ENCODE data around the gene MATCAP1.

Gene MATCAP1

GRCh38 chr16:67170949-67171649, 12.7 kb downstream of the MATCAP1 start:
- DNase-seq (ENCODE audit: low read depth) = no peak

DNA sequence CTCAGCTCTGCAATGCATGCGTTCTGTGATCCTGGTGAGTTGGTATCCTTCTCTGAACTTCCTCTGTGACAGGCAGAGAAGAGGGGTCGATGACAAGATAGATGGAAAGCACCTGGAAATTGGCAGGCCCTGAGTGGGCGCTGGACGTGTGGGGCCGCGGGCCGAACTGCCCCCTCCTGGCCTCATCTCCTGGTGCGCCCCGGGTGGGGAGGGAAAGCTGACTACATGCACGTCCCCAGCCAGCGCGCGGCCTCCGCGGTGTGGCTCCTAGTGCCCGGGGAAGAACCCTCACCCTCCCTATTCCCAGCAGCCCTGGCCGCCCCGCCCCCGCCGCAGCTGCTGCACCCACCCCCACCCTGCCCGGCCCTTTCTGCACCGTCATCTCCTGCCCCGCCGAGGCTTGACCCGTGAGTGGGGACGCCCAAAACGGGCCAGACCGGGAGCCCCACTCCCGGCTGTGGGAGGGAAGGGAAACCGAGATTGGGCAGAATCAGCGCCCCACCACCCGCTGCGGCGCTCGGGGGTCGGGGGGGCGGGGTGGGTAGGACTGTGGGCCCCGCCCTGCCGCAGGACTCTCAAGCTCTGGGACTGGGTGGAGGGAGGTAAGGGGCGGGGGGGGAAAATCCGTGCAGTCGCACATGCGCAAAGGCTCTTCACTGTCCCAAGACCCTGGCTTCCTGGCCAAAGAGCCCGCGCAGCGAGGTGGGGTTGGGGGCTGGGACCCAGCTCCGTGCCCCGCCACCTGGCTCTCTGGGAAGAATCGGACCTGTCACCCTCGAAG, 13.4 kb downstream of the MATCAP1 start, which contains the start of gene NOL3:
NOL3 (plus strand) TSS at position 371 of the 781 bp plus-strand sequence.
- no peak for DNase-seq (ENCODE audit: low read depth)

- no peak for DNase-seq (ENCODE audit: low read depth)
These were observed 14.1 kb downstream of the MATCAP1 start for GRCh38 chr16:67169642-67170167.

GRCh38 chr16:67169011-67169451, 14.7 kb downstream of the MATCAP1 start:
- DNase-seq (ENCODE audit: low read depth) = no peak

DNA sequence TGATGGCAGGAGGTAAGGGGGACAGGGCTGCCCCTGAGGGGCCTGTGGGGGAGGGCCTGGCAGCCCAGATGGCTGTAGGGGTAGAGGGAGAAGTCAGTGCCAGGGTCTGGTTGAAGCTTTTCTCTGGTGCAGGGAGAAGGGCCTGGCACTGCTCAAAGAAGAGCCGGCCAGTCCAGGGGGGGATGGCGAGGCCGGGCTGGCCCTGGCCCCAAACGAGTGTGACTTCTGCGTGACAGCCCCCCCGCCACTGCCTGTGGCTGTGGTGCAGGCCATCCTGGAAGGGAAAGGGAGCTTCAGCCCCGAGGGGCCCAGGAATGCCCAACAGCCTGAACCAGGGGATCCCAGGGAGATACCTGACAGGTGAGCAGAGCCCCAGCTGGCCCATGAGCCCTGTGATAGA, 16.2 kb downstream of the MATCAP1 start:
- DNase-seq (ENCODE audit: low read depth) = no peak

DNA sequence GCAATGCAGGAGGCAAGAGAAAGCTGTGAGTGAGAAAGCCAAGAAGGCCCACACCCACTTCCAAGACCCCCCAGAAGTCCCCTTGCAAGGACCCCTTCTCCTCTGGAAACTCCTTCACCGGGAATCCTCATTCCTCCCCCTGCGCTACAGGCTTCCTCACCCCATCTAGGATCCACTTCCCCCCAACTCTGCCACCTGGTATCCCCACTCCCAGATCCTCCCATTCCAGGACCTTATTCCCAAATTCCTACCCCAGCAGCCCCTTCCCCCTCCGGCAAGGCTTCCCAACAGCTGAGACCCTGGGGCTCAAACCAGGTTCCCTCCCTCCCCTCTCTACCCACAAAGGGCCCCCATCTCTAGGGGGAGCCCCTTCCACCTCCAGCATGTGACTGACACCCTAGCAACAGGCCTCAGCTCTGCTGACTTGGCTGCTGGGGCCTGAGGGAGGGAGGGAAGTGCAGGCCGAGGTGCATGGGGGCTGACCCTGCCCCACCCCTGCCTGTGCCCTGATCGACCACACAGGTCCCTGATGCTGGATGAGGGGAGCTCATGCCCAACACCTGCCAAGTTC, 17.1 kb downstream of the MATCAP1 start:
- no peak for DNase-seq (ENCODE audit: low read depth)

GRCh38 chr16:67166110-67166547, 17.6 kb downstream of the MATCAP1 start:
- DNase-seq (ENCODE audit: low read depth) = no peak

DNA sequence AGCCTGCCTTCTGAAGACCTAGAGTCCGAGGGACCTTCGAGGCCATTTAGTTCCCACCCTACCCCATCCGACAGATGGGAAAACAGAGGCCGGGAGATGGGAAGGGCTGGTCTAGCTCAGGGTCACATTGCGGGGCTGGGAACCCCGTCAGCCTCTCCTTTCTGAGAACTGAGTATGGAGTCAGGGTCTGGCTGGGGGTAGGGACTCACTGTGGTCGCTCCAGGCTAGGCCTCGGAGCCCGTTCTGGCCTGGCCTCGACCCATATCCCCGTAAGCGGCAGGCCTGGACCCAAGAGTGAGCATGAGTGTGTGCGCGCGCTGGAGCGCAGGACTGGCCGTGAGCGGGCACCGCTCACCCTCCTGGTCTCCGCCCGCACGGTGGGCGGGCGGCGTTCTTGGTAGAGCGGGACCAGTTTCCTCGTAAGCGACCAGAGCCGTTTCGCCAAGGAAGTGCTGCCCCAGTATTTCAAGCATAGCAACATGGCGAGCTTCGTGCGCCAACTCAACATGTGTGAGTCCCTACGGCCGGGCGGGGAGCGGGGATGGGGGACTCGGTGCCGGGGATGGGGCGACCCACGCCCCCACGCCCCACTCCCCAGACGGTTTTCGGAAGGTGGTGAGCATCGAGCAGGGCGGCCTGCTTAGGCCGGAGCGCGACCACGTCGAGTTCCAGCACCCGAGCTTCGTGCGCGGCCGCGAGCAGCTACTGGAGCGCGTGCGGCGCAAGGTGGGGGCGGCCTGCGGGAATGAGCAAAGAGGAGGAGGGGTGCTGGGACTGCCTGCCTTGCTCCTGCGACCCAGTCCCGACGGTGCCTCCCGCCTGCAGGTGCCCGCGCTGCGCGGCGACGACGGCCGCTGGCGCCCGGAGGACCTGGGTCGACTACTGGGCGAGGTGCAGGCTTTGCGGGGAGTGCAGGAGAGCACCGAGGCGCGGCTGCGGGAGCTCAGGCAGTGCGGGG, 18.4 kb downstream of the MATCAP1 start:
- no peak for DNase-seq (ENCODE audit: low read depth)

DNA sequence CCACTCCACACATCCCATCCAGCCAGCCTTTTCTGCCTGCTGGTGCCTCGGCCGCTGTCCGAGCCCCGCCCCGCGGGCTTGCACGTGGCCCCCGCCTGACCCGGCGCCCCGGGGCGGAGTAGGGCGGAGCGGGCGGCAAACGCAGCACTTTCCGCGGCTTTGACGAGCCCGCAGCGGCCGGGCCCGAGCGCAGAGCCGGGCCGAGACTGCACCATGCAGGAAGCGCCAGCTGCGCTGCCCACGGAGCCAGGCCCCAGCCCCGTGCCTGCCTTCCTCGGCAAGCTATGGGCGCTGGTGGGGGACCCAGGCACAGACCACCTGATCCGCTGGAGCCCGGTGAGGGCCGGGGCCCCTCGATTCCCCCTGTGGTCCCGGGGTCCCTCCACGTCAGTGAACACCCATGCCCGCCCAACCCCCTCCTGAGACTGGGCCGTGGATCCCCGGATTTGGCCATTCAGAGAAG, 19.1 kb downstream of the MATCAP1 start, which contains the start of gene HSF4:
HSF4 (plus strand) TSS at position 147 of the 463 bp plus-strand sequence; CDS start at position 214, 67 bp downstream.
- DNase-seq (ENCODE audit: low read depth) = no peak

- DNase-seq (ENCODE audit: low read depth) = no peak
These were observed 19.7 kb downstream of the MATCAP1 start for GRCh38 chr16:67163999-67164558.

GRCh38 chr16:67163164-67163998, 20.4 kb downstream of the MATCAP1 start:
- no peak for DNase-seq (ENCODE audit: low read depth)

- no peak for DNase-seq (ENCODE audit: low read depth)
These were observed 21.1 kb downstream of the MATCAP1 start for GRCh38 chr16:67162506-67163163.

- DNase-seq (ENCODE audit: low read depth) = no peak
These were observed 22.1 kb downstream of the MATCAP1 start for GRCh38 chr16:67161595-67162058.

DNA sequence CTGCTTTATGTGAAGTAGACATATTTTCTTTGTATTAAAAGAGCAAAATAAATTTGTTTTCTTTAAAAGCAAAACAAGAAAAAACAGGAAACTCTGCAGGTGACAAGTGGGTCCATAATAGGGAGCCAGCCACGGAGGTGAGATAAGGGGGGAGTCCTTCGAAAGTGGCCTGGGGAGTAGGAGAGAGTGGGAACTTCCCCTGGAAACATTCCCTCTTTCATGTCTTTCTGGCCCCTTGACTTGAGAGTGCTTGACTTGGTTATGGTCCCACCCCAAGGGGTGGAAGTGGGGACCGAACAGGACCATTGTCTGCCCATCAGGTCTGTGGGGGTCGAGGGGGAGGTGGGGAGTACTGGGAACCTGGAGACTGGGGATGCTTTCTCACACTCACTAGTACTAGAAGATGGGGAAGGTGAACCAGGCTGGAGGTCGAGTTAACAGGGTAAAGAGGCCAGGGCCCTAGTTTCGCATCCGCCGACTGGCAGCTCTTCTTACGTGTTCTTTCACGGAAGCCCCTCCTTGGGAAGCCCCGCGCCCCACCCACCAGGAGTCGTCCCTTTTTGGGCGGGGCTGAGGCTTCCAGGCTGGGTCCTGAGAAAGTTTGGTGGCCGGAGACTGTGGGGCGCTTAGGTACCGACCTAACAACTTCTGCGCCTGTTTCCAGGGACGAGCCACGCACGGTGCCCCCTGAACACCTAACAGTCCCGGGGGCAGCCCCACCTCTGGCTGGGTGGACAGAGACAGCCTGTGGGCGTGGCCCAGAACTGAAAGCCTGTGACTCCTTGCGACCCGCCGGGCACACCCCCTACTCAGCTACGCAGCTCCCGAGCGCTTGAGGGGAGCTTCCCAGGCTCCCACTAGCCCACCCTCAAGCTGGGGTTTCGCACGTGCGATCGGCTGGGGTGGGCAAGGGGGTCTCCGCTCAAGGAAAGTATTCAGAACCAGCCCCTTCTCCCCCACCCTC, 24.8 kb downstream of the MATCAP1 start:
- DNase-seq (ENCODE audit: low read depth) = peak; percentile 64

DNA sequence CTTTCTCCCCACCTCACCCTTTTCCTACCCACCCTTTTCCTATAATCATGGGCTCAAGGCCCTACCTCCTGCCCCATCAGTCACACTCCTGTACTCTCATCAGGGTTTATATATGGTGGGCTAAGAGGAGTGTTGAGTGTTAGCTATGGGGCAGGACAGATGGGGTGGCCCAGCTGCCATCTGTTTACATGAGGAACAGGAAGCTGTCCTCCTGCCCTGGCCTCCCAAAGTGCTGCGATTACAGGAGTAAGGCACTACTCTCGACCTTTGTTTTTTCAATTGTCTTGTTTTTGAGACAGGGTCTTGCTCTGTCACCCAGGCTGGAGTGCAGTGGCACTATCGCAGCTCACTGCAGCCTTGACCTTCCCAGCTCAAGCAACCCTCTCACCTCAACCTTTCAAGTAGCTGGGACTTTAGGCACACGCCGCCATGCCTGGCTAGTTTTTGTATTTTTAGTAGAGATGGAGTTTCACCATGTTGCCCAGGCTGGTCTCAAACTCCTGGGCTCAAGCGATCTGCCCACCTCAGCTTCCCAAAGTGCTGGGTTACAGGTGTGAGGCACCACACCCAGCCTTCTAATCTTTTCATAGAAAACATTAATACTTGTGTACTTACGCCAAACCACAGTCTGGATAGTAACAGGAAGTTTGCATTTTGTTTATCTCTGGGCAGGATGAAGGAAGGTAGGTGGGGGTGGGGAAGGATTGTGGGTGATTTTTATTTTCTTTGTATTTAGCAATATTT, 25.7 kb downstream of the MATCAP1 start:
- DNase-seq (ENCODE audit: low read depth) = no peak

- DNase-seq (ENCODE audit: low read depth) = no peak
These were observed 26.5 kb downstream of the MATCAP1 start for GRCh38 chr16:67157106-67157748.
